SK-N-SH (cell line): Measurements from ENCODE around the gene INO80C. TPM values are rescaled to one million over a fixed set of nuclear protein-coding genes. Genes with fewer than 3 reads are reported as not detected.
A peak's percentile ranks its signal among the peaks of the same experiment; 100 is the strongest.

ENCODE experiments used
- CTCF ChIA-PET: fragments of 300-600, 350-600 bp; formaldehyde crosslinking; extraction: SDS; loops from one replicate; lab custom pipeline; 2021; lab: Yijun Ruan, JAX
- POLR2A ChIA-PET: fragments of 350-600 bp; sonication (Branson Sonifier 250); formaldehyde crosslinking; extraction: SDS; loops from one replicate; lab custom pipeline; 2020; ENCODE audit warnings: antibody characterized with exemption, inconsistent platforms; lab: Yijun Ruan, JAX
- DNase-seq: peaks from one replicate; pipeline ENCODE4 v3.0.0; 2012
- H2AFZ ChIP-seq: fragments of 200-600 bp; sonication (generic); 2 replicates; pipeline ENCODE4 v1.8.1; 2016; ENCODE audit warnings: antibody characterized with exemption, mild to moderate bottlenecking, low read depth
- H3F3A ChIP-seq: fragments of 200-600 bp; sonication (generic); replicated peaks from 2 replicates; pipeline ENCODE3; 2016; ENCODE audit warnings: antibody characterized with exemption, mild to moderate bottlenecking; ENCODE audit not compliant: insufficient read depth
- H3K27ac ChIP-seq, 2 experiments: fragments of 200-500 bp in 1 of 2; fragments of 200-600 bp in 1 of 2; sonication (Bioruptor generic) in 1 of 2; sonication (generic), shearing (Covaris generic) in 1 of 2; 2 replicates each; pipeline versions ENCODE4 v1.5.1 to v1.6.1; 2014 to 2016; ENCODE audit warnings: low read depth in 2 of 2, inconsistent platforms in 1 of 2, low read length in 1 of 2, mild to moderate bottlenecking in 1 of 2, mixed read lengths in 1 of 2
- H3K27me3 ChIP-seq: fragments of 200-600 bp; sonication (generic), shearing (Covaris generic); 2 replicates; pipeline ENCODE4 v1.6.1; 2016; ENCODE audit warnings: mixed run types; ENCODE audit not compliant: insufficient read depth
- H3K36me3 ChIP-seq, 2 experiments: fragments of 200-500 bp in 1 of 2; fragments of 200-600 bp in 1 of 2; sonication (Bioruptor generic) in 1 of 2; sonication (generic) in 1 of 2; replicated peaks in 1 of 2; 2 replicates each; pipeline versions ENCODE3 to v1.5.1; 2014 to 2016; ENCODE audit warnings: low read length in 1 of 2, mild to moderate bottlenecking in 1 of 2; ENCODE audit not compliant: insufficient read depth in 2 of 2, control insufficient read depth in 1 of 2
- H3K4me1 ChIP-seq, 2 experiments: fragments of 200-500 bp in 1 of 2; fragments of 200-600 bp in 1 of 2; sonication (Bioruptor generic) in 1 of 2; sonication (generic), shearing (Covaris generic) in 1 of 2; 2 replicates each; pipeline versions ENCODE4 v1.5.1 to v1.6.1; 2014 to 2016; ENCODE audit warnings: low read depth in 1 of 2, low read length in 1 of 2, mixed run types in 1 of 2; ENCODE audit not compliant: insufficient read depth in 2 of 2, control insufficient read depth in 1 of 2
- H3K4me2 ChIP-seq: fragments of 200-600 bp; sonication (generic), shearing (Covaris generic); 2 replicates; pipeline ENCODE4 v1.6.1; 2017; ENCODE audit warnings: mixed run types
- H3K4me3 ChIP-seq, 2 experiments: fragments of 200-500 bp in 1 of 2; fragments of 200-600 bp in 1 of 2; sonication (Bioruptor generic) in 1 of 2; sonication (generic), shearing (Covaris generic) in 1 of 2; 2 replicates each; pipeline versions ENCODE4 v1.5.1 to v1.8.1; 2014 to 2016; ENCODE audit warnings: low read depth in 2 of 2, inconsistent platforms in 1 of 2, low read length in 1 of 2, mild to moderate bottlenecking in 1 of 2, mixed read lengths in 1 of 2, moderate library complexity in 1 of 2
- H3K79me2 ChIP-seq: fragments of 200-600 bp; sonication (generic); 2 replicates; pipeline ENCODE4 v1.8.1; 2017; ENCODE audit warnings: mild to moderate bottlenecking; ENCODE audit not compliant: insufficient read depth
- H3K9ac ChIP-seq: fragments of 200-600 bp; sonication (generic); 2 replicates; pipeline ENCODE4 v1.6.1; 2017; ENCODE audit warnings: mixed run types
- H3K9me2 ChIP-seq: fragments of 200-600 bp; sonication (generic); 2 replicates; pipeline ENCODE4 v1.6.1; 2017; ENCODE audit warnings: mixed run types
- H3K9me3 ChIP-seq: fragments of 200-600 bp; sonication (generic); 2 replicates; pipeline ENCODE4 v1.6.1; 2017; ENCODE audit warnings: mixed run types, mild to moderate bottlenecking, moderate library complexity
- H4K20me1 ChIP-seq: fragments of 200-600 bp; sonication (generic); 2 replicates; pipeline ENCODE4 v1.6.1; 2017; ENCODE audit warnings: mild to moderate bottlenecking, mixed run types; ENCODE audit not compliant: insufficient read depth
- ELF1 ChIP-seq: IDR thresholded peaks from 2 replicates; pipeline ENCODE4 v1.4.0; 2012
- EZH2phosphoT487 ChIP-seq: fragments of 200-600 bp; sonication (generic); IDR thresholded peaks from 2 replicates; pipeline ENCODE4 v1.6.1; 2017; ENCODE audit warnings: low read depth, mixed run types, mild to moderate bottlenecking, antibody characterized with exemption, moderate library complexity, borderline replicate concordance
- FOSL2 ChIP-seq: IDR thresholded peaks from 2 replicates; pipeline ENCODE4 v1.4.0; 2012; ENCODE audit warnings: low read depth, mild to moderate bottlenecking, moderate library complexity, borderline replicate concordance
- FOXJ3 ChIP-seq: sonication (generic); formaldehyde crosslinking; IDR thresholded peaks from 2 replicates; pipeline ENCODE4 v1.5.1; 2020; ENCODE audit warnings: mild to moderate bottlenecking, missing genetic modification reagents
- FOXM1 ChIP-seq: IDR thresholded peaks from 2 replicates; pipeline ENCODE4 v1.4.0; 2012; ENCODE audit warnings: low read depth, mild to moderate bottlenecking
- GABPA ChIP-seq: IDR thresholded peaks from 2 replicates; pipeline ENCODE4 v1.4.0; 2012; ENCODE audit warnings: low read depth, mild to moderate bottlenecking
- MEF2A ChIP-seq: IDR thresholded peaks from 2 replicates; pipeline ENCODE4 v1.4.0; 2012; ENCODE audit warnings: low read depth, borderline replicate concordance
- MXI1 ChIP-seq: IDR thresholded peaks from 2 replicates; pipeline ENCODE4 v1.6.1; 2012; ENCODE audit warnings: mild to moderate bottlenecking, low read depth, low read length, improper control_type of control experiment
- NFIC ChIP-seq: IDR thresholded peaks from 2 replicates; pipeline ENCODE4 v1.4.0; 2012; ENCODE audit warnings: borderline replicate concordance
- NRF1 ChIP-seq: IDR thresholded peaks from 2 replicates; pipeline ENCODE4 v1.6.1; 2012; ENCODE audit warnings: low read depth, mild to moderate bottlenecking, low read length
- POLR2AphosphoS5 ChIP-seq: IDR thresholded peaks from 2 replicates; pipeline ENCODE4 v1.6.1; 2012; ENCODE audit warnings: low read depth, low read length
- RFX5 ChIP-seq: IDR thresholded peaks from 2 replicates; pipeline ENCODE4 v1.6.1; 2012; ENCODE audit warnings: mild to moderate bottlenecking, improper control_type of control experiment, low read length
- SIN3A ChIP-seq: IDR thresholded peaks from 2 replicates; pipeline ENCODE4 v1.6.1; 2012; ENCODE audit warnings: low read depth, mild to moderate bottlenecking, low read length, moderate library complexity, borderline replicate concordance
- SMC3 ChIP-seq: IDR thresholded peaks from 2 replicates; pipeline ENCODE4 v1.6.1; 2012; ENCODE audit warnings: low read depth, low read length, improper control_type of control experiment
- YY1 ChIP-seq: IDR thresholded peaks from 2 replicates; pipeline ENCODE4 v1.4.0; 2012; ENCODE audit warnings: low read depth, mild to moderate bottlenecking
- WGBS: methylation state at CpG from one replicate; pipeline ENCODE4 v1.1.6; 2017; ENCODE audit warnings: low lambda C conversion rate; 5-methylcytosine and 5-hydroxymethylcytosine counted together
- polyA plus RNA-seq, 3 experiments: library from polyadenylated mRNA; depleted of rRNA; stranded (reverse); fragments of >200 nt; gene quantifications; 2 replicates each; pipeline ENCODE4 v1.2.3, GENCODE V29; 2012
- TF ChIP-seq, protein P1 (sequence below): fragments of 150-350 bp; IDR thresholded peaks from 2 replicates; pipeline ENCODE4 v1.6.1; 2017; ENCODE audit warnings: antibody characterized with exemption, low read length, low read depth, borderline replicate concordance
- TF ChIP-seq, protein P2 (sequence below): IDR thresholded peaks from 2 replicates; pipeline ENCODE4 v1.4.0; 2012; ENCODE audit warnings: low read depth, borderline replicate concordance
- TF ChIP-seq, protein P3 (sequence below): IDR thresholded peaks from 2 replicates; pipeline ENCODE4; 2012
- TF ChIP-seq, protein P4 (sequence below): IDR thresholded peaks from 2 replicates; pipeline ENCODE4 v1.4.0; 2012; ENCODE audit warnings: low read depth
- TF ChIP-seq, protein P5 (sequence below): fragments of 150-350 bp; IDR thresholded peaks from 2 replicates; pipeline ENCODE4 v1.6.1; 2016; ENCODE audit warnings: mild to moderate bottlenecking, low read depth, low read length

Gene INO80C
- polyA plus RNA-seq, 1 of the 3 experiments (the other 2 are of a cell fraction): 17.0 TPM

DNA sequence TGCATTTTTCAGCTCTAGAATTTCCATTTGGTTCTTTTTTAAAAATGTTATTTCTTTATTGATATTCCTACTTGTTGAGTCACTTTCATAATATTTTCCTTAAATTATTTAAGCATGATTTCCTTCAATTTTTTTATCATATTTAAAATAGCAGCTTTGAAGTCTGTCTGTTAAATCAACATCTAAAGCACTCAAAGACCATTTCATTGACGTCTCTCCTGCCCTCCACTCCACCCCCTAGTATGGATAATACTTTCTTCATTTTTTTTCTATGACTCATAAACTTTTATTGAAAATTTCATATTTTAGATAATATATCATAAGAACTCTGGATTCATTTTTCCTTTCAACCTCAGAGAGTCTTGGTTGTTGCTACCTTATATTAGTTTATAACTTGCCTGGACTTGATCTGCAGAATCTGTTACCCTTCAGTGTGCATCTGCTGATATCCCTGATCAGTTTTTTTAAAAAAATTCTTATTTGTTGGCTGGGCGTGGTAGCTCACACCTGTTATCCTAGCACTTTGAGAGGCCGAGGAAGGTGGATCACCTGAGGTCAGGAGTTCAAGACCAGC lies 61.6 kb downstream of the INO80C start:
- Histone ChIP-seq H3F3A (peaks cover 9% of the 10 kb centered on the region), H3K79me2 (no peaks in the 10 kb centered on the region), H4K20me1 (no peaks in the 10 kb centered on the region), H3K27ac (peak overlapping the region in 1 of 2 experiments; percentile 64; a peak in 2 of 4 replicates), H3K36me3 (no peaks in the 10 kb centered on the region), H3K27me3 (no peaks in the 10 kb centered on the region), H3K9me3 (peaks cover 3% of the 10 kb centered on the region; the same call in 1 of the 2 replicates), H3K9me2 (no peaks in the 10 kb centered on the region), H3K4me2 (no peak overlapping the region), H3K9ac (no peak overlapping the region), H2AFZ (no peak overlapping the region), H3K4me3 (no peak overlapping the region), H3K4me1 (peaks cover 0 to 5% of the 10 kb centered on the region in 2 experiments; a peak in 2 of 4 replicates)
- no peak for DNase-seq
- ChIA-PET POLR2A (no interaction called here), CTCF (interaction anchor here (0.6 to 0.7 kb wide), 2 partner anchors 22 to 29 kb away, joined by 3 read pairs; no protein-coding TSS in a partner anchor)
- no peak for TF ChIP-seq FOSL2
- TF ChIP-seq FOXM1: no peak
- no peak for TF ChIP-seq SIN3A
- no peak for TF ChIP-seq YY1
- TF ChIP-seq NRF1: no peak
- TF ChIP-seq FOXJ3 (CRISPR knock-in tag): no peak
- TF ChIP-seq RFX5: no peak
- TF ChIP-seq, protein P1, sequence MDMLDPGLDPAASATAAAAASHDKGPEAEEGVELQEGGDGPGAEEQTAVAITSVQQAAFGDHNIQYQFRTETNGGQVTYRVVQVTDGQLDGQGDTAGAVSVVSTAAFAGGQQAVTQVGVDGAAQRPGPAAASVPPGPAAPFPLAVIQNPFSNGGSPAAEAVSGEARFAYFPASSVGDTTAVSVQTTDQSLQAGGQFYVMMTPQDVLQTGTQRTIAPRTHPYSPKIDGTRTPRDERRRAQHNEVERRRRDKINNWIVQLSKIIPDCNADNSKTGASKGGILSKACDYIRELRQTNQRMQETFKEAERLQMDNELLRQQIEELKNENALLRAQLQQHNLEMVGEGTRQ: no peak
- TF ChIP-seq, protein P2, sequence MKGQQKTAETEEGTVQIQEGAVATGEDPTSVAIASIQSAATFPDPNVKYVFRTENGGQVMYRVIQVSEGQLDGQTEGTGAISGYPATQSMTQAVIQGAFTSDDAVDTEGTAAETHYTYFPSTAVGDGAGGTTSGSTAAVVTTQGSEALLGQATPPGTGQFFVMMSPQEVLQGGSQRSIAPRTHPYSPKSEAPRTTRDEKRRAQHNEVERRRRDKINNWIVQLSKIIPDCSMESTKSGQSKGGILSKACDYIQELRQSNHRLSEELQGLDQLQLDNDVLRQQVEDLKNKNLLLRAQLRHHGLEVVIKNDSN: no peak
- no peak for TF ChIP-seq MEF2A
- no peak for TF ChIP-seq POLR2AphosphoS5
- TF ChIP-seq NFIC: no peak
- no peak for TF ChIP-seq EZH2phosphoT487
- TF ChIP-seq, protein P3, sequence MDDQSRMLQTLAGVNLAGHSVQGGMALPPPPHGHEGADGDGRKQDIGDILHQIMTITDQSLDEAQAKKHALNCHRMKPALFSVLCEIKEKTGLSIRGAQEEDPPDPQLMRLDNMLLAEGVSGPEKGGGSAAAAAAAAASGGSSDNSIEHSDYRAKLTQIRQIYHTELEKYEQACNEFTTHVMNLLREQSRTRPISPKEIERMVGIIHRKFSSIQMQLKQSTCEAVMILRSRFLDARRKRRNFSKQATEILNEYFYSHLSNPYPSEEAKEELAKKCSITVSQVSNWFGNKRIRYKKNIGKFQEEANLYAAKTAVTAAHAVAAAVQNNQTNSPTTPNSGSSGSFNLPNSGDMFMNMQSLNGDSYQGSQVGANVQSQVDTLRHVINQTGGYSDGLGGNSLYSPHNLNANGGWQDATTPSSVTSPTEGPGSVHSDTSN: no peak
- no peak for TF ChIP-seq MXI1
- TF ChIP-seq, protein P4, sequence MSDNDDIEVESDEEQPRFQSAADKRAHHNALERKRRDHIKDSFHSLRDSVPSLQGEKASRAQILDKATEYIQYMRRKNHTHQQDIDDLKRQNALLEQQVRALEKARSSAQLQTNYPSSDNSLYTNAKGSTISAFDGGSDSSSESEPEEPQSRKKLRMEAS: no peak
- no peak for TF ChIP-seq ELF1
- TF ChIP-seq, protein P5, sequence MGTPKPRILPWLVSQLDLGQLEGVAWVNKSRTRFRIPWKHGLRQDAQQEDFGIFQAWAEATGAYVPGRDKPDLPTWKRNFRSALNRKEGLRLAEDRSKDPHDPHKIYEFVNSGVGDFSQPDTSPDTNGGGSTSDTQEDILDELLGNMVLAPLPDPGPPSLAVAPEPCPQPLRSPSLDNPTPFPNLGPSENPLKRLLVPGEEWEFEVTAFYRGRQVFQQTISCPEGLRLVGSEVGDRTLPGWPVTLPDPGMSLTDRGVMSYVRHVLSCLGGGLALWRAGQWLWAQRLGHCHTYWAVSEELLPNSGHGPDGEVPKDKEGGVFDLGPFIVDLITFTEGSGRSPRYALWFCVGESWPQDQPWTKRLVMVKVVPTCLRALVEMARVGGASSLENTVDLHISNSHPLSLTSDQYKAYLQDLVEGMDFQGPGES: no peak
- TF ChIP-seq GABPA: no peak
- TF ChIP-seq SMC3: no peak
- WGBS: 32% methylated on average over 3 of the region's 3 CpGs
